ENCODE measurements around the gene ARID1B.

ARID1B gene

GRCh38 chr6:156885562-156885961, 108.4 kb downstream of the ARID1B start:
- Histone ChIP-seq H3K9me3 (no peaks in the 10 kb centered on the region), H3K27ac (no peak overlapping the region), H3K36me3 (no peaks in the 10 kb centered on the region), H3K27me3 (no peaks in the 10 kb centered on the region), H3K4me1 (ENCODE audit: control insufficient read depth in 1 of 2, insufficient read depth in 1 of 2, low read depth in 1 of 2, low read length in 1 of 2) (peaks cover 0 to 16% of the 10 kb centered on the region in 2 experiments), H3K4me3 (ENCODE audit: low read depth in 1 of 2, low read length in 1 of 2) (no peak overlapping the region)
- no peak for TF ChIP-seq CTCF (IDR thresholded peaks at IDR 0.05)

GRCh38 chr6:156886409-156886808, 109.2 kb downstream of the ARID1B start:
- no peaks in the 10 kb centered on the region for H3K27me3 ChIP-seq
- H3K4me3 ChIP-seq (ENCODE audit: low read depth in 1 of 2, low read length in 1 of 2), result no peak overlapping the region
- H3K27ac ChIP-seq, result peak overlapping the region; percentile 41
- H3K9me3 ChIP-seq, result no peaks in the 10 kb centered on the region
- no peaks in the 10 kb centered on the region for H3K36me3 ChIP-seq
- no peak for TF ChIP-seq CTCF (IDR thresholded peaks at IDR 0.05)
- H3K4me1 ChIP-seq (ENCODE audit: control insufficient read depth in 1 of 2, insufficient read depth in 1 of 2, low read depth in 1 of 2, low read length in 1 of 2), result peaks cover 0 to 16% of the 10 kb centered on the region in 2 experiments

- no peak for TF ChIP-seq CTCF (IDR thresholded peaks at IDR 0.05)
- Histone ChIP-seq H3K27ac (no peak overlapping the region), H3K36me3 (no peaks in the 10 kb centered on the region), H3K4me1 (ENCODE audit: control insufficient read depth in 1 of 2, insufficient read depth in 1 of 2, low read depth in 1 of 2, low read length in 1 of 2) (peaks cover 0 to 16% of the 10 kb centered on the region in 2 experiments), H3K27me3 (no peaks in the 10 kb centered on the region), H3K4me3 (ENCODE audit: low read depth in 1 of 2, low read length in 1 of 2) (no peak overlapping the region), H3K9me3 (no peaks in the 10 kb centered on the region)
These were observed 110.6 kb downstream of the ARID1B start for GRCh38 chr6:156887623-156888269.

- Histone ChIP-seq H3K27ac (no peak overlapping the region), H3K36me3 (no peaks in the 10 kb centered on the region), H3K4me3 (ENCODE audit: low read depth in 1 of 2, low read length in 1 of 2) (no peak overlapping the region), H3K27me3 (no peaks in the 10 kb centered on the region), H3K4me1 (ENCODE audit: control insufficient read depth in 1 of 2, insufficient read depth in 1 of 2, low read depth in 1 of 2, low read length in 1 of 2) (peaks cover 0 to 8% of the 10 kb centered on the region in 2 experiments), H3K9me3 (no peaks in the 10 kb centered on the region)
- no peak for TF ChIP-seq CTCF (IDR thresholded peaks at IDR 0.05)
These were observed 112.3 kb downstream of the ARID1B start for GRCh38 chr6:156889469-156889868.

- Histone ChIP-seq H3K9me3 (no peaks in the 10 kb centered on the region), H3K4me3 (ENCODE audit: low read depth in 1 of 2, low read length in 1 of 2) (no peak overlapping the region), H3K4me1 (ENCODE audit: control insufficient read depth in 1 of 2, insufficient read depth in 1 of 2, low read depth in 1 of 2, low read length in 1 of 2) (peaks cover 0 to 8% of the 10 kb centered on the region in 2 experiments), H3K27ac (no peak overlapping the region), H3K27me3 (no peaks in the 10 kb centered on the region), H3K36me3 (no peaks in the 10 kb centered on the region)
- TF ChIP-seq CTCF (IDR thresholded peaks at IDR 0.05), result no peak
These were observed 112.8 kb downstream of the ARID1B start for GRCh38 chr6:156889986-156890385.

Data from neutrophil (primary cell).